GM12892 (cell line): Measurements from ENCODE around the gene NEDD4L.

Experiments used
- POLR2A ChIP-seq: IDR thresholded peaks from 2 replicates; pipeline ENCODE4 v1.6.1; 2011; ENCODE audit warnings: low read depth, low read length, control low read depth
- POLR2AphosphoS5 ChIP-seq: IDR thresholded peaks from 2 replicates; pipeline ENCODE4 v1.6.1; 2011; ENCODE audit warnings: low read depth, low read length, control low read depth

DNA sequence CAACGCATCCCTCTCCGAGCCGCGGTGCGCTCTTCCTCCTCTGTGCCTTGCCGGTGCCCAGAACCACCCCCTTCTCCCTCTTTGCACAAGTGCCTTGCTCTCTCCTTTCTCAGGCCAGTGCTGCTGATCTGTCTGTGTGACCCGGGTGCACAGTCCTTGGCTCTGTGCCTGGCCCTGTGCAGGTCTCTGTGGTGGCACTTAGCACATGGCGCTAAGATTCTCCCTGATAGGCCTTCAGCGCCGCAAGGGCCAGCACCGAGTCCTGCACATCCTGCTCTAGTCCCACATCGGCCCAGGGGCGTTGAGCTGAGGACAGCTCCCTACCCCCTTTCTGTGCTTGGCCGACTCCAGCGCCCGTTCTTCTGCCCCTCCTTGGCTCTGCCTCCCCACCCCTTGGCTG lies 136.1 kb downstream of the NEDD4L start:
- TF ChIP-seq POLR2AphosphoS5: no peak
- no peak for TF ChIP-seq POLR2A
